NOMO-1 treated with dmso at 0.1 percent for 144 hours (cell line): ENCODE data around the gene SRP14.
"Not testable (repeated sequence)": the region's sequence is repeated elsewhere in the genome, so short reads cannot be mapped to it uniquely, and the experiment has no call there.

Source experiments
- DNase-seq: peaks from one replicate; lab custom pipeline; 2025; ENCODE audit not compliant: unreplicated experiment; lab: John Stamatoyannopoulos, UW

Gene SRP14

GRCh38 chr15:40051616-40052415, 12.8 kb upstream of the SRP14 start:
- no peak for DNase-seq

DNA sequence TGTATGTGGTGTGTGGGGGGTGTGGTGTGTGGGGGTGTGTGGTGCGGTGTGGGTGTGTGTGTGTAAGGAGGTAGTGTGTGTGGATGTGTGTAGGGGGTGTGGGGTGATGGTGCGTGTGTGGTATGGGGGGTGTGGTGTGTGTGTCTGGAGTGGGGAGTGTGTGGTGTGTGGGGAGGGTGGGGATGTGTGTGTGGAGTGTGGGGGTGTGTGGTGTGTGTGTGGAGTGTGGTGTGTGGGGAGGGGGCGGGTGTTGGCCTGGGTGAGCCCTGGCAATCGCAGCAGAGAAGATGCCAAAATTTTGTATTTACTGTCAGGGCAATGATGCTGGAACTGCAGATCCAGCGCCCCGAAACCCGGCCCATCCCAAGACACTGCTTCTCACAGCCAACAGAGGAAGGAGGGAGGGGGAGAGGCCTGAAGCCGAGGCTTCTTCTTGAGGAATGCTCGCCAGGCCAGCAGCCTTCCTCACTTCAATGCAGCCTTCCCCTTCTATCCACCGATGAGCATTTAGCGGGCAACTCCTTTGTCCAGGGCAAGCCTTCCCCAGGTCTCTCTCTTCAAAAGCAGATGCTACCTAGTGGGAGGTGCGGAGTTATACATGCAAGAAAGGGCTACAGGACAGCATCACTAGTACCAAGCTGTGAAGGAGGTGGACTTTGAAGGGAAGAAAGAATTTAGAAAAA, 11.9 kb upstream of the SRP14 start:
- no peak for DNase-seq

GRCh38 chr15:40048926-40049475, 10.0 kb upstream of the SRP14 start:
- no peak for DNase-seq

DNA sequence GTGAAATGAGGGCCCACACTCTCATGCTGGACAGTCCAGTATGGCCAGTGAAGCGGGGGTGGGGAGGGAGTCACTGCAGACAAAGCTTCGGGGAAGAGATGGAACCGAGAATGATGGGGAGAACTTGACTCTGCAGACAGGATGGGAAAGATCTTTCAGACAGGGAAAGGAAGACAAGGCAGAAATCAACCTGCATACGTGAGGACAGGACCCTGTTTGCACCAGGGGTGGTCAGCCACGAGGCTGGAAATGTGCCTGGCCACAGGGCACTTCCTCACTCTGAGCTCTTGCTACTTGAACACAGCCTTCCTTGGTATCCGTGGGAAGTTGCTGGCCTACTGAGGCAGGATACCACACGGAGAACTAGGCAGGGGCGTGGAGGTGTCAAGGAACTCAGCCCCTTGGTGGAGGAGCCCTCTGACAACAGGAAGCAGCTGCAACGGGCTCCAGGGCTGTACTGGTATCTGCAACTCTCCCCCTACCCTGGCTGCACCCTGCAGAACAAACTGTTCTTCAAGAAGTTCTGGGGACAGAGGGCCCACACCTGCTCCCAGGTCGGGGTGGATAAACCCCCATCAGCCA, 9.3 kb upstream of the SRP14 start:
- DNase-seq, result no peak

DNA sequence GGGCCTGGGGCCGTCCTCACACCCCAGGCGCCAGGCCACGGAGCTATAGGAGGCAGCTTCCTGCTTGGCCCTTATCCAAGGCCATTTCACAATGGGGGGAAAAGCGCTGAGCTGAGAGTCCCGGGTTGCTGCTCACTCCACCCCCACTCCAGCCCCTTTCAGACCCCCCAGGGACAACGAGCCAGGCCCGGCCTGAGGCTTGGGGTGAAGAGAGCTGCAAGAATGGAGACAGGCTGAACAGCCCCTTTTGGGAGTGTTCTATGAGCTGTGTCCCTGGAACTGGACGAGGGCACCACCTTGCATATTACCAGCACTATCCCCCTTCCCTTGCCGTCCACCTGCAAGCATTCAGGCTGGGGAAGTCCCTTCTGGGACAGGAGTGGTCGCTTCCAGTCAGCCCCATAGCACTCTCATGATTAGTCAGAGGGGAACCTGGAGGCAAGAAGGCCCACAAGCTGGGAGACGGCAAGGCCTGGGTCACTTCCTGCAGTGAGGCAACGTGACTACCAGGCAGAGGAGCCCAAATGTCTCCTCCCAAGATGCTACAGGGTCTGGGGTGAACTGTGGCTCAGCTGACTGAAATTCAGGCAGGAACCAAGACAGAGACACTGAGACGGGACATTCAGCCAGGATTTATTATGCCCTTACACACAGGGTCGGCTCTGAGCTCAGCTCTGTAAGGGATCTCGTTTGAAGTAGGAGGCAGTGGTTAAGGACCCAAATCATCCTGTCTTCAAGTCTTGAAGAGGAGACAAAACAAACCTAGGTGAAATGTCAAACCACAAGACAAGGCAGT, 8.6 kb upstream of the SRP14 start:
- peak; percentile 55 for DNase-seq

GRCh38 chr15:40046721-40047414, 7.9 kb upstream of the SRP14 start:
- DNase-seq, result no peak

DNA sequence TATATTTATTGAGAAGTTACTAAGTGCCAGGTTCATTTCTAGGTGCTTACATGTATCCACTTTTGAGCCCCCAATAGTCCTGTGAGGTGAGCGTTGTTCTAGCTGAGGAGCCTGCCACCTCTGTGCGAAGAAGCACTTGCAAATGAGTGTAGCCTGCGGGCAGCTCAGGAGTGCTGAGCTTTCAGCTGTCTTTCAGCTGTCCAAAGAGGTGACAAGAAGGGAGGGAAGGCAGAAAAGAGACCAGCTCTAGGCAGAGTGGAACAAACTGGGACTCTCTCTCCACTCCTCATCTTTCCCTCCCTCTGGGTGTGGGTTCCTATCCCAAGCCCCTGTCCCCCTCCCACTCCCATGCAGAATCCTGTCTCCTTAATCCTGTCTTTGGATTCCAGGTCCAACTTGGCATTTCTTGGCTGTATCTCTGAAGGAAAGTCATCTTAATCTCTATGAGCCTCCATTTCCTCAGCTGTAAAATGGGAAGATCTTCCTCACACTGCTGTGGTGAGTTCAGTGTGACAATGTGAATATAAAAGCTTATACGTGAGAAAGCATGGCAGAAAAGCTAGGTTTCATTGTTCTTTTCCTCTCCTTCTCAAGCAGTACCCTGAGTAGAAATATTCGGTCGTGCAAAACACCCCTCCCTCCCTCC, 6.7 kb upstream of the SRP14 start:
- no peak for DNase-seq

DNA sequence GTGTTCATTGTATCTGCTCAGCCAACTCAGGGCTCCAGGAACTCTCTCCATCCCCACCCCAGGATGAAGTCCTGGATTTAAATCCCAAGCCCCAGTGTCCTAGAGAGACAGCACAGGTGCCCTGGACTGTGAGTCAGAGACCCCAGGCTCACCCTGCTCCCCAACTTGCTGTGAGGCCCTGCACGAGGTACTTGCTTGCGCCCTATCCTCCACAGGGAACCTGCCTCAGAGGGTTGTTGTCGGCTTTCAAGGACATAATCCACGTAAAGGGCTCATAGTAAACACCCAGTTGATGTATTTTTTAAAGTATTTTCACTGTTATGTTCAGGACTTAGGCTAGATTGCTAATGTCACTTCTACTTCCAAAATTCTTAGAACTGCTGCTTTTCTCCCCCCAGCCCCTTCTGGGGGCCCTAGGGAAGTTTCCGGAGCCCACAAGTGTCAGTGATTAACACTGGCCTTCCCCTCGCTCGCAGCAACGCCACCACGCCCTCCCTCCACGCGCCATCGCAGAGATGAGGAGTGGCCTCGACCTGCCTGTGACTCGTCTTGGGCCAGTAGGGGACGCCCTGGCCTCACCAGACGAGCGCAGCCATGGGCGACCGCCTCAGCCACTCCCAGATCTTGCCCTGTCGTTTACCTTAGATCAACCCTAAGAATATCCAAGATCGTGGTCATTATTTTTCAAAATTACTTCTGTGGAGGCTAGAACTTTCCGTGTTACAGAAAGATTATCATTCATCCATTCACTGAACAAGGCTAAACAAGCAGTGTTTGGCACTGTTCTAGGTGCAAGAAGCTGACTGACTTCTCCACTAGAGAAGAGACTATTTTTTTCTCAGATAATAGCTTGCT, 6.0 kb upstream of the SRP14 start:
- DNase-seq, result peak; percentile 58

GRCh38 chr15:40043927-40044716, 5.1 kb upstream of the SRP14 start:
- no peak for DNase-seq

DNA sequence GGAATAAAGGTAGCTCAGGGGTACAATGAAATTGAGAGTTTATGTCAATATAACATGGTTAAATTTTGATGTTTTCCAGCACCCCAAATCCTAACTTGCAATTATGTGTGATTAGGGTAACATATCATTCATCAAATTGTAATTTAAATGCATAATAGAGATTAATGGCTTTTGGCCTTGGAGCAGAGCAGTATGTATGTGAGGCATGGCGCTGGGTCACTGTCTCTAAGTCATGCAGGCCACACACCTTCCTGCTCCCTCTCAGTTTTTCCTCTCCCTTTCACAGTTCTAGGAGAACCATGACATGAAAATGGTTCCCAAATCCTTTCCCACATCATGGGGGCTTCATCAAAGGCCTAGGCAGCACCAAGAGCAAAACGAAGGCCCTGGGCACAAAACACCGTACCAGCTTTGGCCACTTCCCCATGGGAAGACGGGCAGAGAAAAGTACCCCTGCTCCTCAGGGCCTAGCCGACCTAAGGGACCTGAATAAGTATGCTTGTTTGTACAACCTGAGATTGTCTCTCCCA, 3.9 kb upstream of the SRP14 start:
- DNase-seq, result no peak

- no peak for DNase-seq
Measured at GRCh38 chr15:40040770-40041169, 1.8 kb upstream of the SRP14 start.

DNA sequence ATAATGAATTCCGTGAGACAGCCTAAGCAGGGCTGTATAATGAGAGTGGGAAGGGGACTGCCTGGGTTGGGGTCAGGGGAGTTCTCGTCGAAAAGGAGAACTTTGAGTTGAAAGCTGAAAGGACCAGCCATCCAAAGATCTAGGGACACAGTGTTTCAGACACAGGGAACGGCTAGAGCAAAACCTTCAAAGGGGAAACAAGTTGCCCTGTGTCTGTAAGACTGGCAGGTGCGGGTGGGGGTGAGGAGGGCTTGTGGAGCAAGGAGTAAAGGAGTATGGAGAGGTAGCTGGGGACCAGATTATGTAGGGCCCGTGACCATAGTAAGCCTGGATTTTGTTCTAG, 1.3 kb upstream of the SRP14 start:
- DNase-seq, result no peak

GRCh38 chr15:40038275-40038637, 725 bp downstream of the SRP14 start:
- no peak for DNase-seq

DNA sequence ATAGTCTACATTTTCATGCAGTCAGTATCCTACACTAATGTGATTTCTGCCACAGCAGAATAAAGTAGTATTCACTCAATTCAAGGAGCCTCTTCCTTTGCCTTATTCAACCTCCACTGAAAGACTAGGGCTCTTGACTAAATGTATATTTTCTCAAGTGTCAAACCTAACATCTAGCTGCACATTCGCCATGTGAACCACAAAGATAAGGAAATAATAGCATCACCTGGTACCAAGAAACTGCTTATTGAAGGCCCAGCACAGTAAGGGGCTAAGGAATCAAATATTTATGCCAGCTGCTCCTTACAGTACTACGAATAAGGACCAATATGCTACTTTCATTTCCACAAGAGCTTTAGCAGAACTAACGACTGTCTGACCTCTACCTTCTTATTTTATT, 1.3 kb downstream of the SRP14 start:
- no peak for DNase-seq

GRCh38 chr15:40035182-40035581, 3.8 kb downstream of the SRP14 start:
- not testable (repeated sequence) for DNase-seq

DNA sequence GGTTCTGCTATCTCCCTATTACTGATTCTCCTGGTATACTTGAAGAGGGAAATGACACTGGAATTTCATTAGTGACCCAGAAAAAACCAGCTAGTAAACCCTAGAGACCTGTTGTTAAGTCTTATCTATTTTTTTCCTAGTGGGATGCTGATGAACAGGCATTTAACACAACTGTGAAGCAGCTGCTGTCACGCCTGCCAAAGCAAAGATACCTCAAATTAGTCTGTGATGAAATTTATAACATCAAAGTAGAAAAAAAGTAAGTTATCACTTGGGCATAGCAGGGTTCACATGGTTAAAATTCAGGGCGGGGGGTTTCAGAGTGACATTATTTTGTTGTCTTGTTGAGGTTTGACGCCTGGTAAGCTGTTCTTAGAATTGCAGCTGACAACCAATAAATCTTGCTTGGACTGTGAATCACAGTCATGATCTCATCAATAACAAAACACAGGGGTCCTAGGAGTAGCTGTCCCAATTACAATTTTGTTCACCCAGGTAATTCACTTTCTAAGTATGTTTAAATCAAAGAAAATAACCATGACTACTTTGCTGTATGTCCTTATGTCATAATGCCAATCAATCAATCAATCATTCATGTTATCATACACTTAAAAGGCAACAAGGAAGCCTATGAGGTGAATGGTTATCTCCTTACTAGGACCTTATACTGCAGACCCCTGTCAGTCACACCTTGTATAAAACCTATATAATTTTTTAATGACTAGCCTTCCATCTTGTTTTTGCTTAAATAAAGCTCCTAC, 4.6 kb downstream of the SRP14 start:
- DNase-seq, result no peak

DNA sequence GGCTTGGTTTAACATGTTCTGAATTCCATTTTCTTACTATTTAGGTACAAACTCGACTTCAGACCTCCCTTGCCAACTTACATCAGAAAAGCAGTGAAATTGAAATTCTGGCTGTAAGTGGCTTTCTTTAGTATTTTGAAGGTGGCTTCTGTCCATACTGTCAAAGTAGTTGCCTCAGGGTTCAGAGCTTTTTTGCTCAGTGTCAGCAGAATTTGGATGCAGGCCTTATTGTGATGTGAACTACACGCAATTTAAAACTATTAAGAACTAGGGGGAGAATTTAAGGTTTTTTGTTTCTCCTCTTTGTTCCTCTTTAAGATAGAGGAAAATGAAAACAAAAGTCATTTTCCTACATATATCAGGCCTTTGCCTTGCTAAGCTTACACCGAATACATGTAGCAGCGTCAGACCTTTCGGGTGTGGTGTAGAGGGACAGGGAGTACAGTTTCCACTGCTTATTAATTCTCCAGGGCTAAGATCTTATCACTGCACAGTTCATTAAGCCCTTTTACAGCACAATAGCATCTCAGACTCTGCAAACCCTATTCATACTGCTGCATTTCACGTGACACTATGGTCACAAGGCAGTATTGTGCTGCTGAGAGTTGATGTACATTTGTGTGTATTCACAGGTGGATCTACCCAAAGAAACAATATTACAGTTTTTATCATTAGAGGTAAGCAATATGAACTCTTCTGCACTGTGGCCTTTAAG, 6.7 kb downstream of the SRP14 start:
- no peak for DNase-seq
